ENCODE data around the gene LVRN. TPM values are rescaled to one million over a fixed set of nuclear protein-coding genes. Genes with fewer than 3 reads are reported as not detected.

Gene LVRN
- total and polyA plus RNA-seq, 2 experiments from 2014 or later: 0.31 to 0.45 TPM

GRCh38 chr5:115932991-115933390 lies 29.3 kb upstream of the LVRN start:
- no peak for TF ChIP-seq EZH2phosphoT487 (IDR thresholded peaks at IDR 0.05; ENCODE audit: unreplicated experiment)
- no peak for TF ChIP-seq JUNB (IDR thresholded peaks at IDR 0.05; ENCODE audit: unreplicated experiment)
- TF ChIP-seq ZNF331 (CRISPR knock-in tag; IDR thresholded peaks at IDR 0.05; ENCODE audit: low read depth): no peak
- no peak for TF ChIP-seq POLR2AphosphoS5 (IDR thresholded peaks at IDR 0.05; ENCODE audit: low read depth)
- TF ChIP-seq, protein P1, sequence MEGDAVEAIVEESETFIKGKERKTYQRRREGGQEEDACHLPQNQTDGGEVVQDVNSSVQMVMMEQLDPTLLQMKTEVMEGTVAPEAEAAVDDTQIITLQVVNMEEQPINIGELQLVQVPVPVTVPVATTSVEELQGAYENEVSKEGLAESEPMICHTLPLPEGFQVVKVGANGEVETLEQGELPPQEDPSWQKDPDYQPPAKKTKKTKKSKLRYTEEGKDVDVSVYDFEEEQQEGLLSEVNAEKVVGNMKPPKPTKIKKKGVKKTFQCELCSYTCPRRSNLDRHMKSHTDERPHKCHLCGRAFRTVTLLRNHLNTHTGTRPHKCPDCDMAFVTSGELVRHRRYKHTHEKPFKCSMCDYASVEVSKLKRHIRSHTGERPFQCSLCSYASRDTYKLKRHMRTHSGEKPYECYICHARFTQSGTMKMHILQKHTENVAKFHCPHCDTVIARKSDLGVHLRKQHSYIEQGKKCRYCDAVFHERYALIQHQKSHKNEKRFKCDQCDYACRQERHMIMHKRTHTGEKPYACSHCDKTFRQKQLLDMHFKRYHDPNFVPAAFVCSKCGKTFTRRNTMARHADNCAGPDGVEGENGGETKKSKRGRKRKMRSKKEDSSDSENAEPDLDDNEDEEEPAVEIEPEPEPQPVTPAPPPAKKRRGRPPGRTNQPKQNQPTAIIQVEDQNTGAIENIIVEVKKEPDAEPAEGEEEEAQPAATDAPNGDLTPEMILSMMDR (conservative IDR thresholded peaks at IDR 0.05; ENCODE audit: low read depth in 2 of 2): no peak
- no peak for TF ChIP-seq STAT1 (IDR thresholded peaks at IDR 0.05; ENCODE audit: unreplicated experiment)
- TF ChIP-seq CREB1 (CRISPR knock-in tag; IDR thresholded peaks at IDR 0.05; ENCODE audit: low read depth): no peak
- no peak for TF ChIP-seq ETS1 (IDR thresholded peaks at IDR 0.05)
- no peak for TF ChIP-seq ZNF114 (CRISPR knock-in tag; IDR thresholded peaks at IDR 0.05)
- TF ChIP-seq NANOG (IDR thresholded peaks at IDR 0.05; ENCODE audit: borderline replicate concordance): no peak
- TF ChIP-seq, protein P2, sequence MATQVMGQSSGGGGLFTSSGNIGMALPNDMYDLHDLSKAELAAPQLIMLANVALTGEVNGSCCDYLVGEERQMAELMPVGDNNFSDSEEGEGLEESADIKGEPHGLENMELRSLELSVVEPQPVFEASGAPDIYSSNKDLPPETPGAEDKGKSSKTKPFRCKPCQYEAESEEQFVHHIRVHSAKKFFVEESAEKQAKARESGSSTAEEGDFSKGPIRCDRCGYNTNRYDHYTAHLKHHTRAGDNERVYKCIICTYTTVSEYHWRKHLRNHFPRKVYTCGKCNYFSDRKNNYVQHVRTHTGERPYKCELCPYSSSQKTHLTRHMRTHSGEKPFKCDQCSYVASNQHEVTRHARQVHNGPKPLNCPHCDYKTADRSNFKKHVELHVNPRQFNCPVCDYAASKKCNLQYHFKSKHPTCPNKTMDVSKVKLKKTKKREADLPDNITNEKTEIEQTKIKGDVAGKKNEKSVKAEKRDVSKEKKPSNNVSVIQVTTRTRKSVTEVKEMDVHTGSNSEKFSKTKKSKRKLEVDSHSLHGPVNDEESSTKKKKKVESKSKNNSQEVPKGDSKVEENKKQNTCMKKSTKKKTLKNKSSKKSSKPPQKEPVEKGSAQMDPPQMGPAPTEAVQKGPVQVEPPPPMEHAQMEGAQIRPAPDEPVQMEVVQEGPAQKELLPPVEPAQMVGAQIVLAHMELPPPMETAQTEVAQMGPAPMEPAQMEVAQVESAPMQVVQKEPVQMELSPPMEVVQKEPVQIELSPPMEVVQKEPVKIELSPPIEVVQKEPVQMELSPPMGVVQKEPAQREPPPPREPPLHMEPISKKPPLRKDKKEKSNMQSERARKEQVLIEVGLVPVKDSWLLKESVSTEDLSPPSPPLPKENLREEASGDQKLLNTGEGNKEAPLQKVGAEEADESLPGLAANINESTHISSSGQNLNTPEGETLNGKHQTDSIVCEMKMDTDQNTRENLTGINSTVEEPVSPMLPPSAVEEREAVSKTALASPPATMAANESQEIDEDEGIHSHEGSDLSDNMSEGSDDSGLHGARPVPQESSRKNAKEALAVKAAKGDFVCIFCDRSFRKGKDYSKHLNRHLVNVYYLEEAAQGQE (IDR thresholded peaks at IDR 0.05; ENCODE audit: unreplicated experiment): no peak
- TF ChIP-seq EZH2 (IDR thresholded peaks at IDR 0.05; ENCODE audit: low read depth, unreplicated experiment): no peak
- TF ChIP-seq ZNF462 (CRISPR knock-in tag; IDR thresholded peaks at IDR 0.05): no peak
- no peak for ATAC-seq
- DNase-seq (ENCODE audit: low spot score): no peak
- no peaks in the 10 kb centered on the region for H3K27me3 ChIP-seq (ENCODE audit: insufficient read depth)
- H3K36me3 Mint-ChIP-seq (ENCODE audit: low read depth): no peaks in the 10 kb centered on the region
- no peaks in the 10 kb centered on the region for H3K9me2 ChIP-seq (ENCODE audit: insufficient read depth)
- H3K4me2 ChIP-seq: no peak overlapping the region
- H3K36me3 ChIP-seq (ENCODE audit: insufficient read depth): no peaks in the 10 kb centered on the region
- no peaks in the 10 kb centered on the region for H3F3A ChIP-seq (replicated peaks; ENCODE audit: low read depth)
- H3K9me3 Mint-ChIP-seq: no peaks in the 10 kb centered on the region
- H3K4me3 ChIP-seq: no peak overlapping the region
- no peak overlapping the region for H3K4me3 Mint-ChIP-seq
- H4K20me1 ChIP-seq (replicated peaks; ENCODE audit: insufficient read depth): no peaks in the 10 kb centered on the region
- H3K27ac Mint-ChIP-seq: no peak overlapping the region
- H2AFZ ChIP-seq: no peak overlapping the region
- no peak overlapping the region for H3K27ac ChIP-seq (ENCODE audit: low read depth)
- H3K4me1 ChIP-seq (ENCODE audit: insufficient read depth): no peaks in the 10 kb centered on the region; the same call in 1 of the 2 replicates
- H3K4me1 Mint-ChIP-seq: peaks cover 3% of the 10 kb centered on the region; the same call in 2 of the 3 replicates
- no peaks in the 10 kb centered on the region for H3K79me2 ChIP-seq (replicated peaks; ENCODE audit: insufficient read depth)
- no peaks in the 10 kb centered on the region for H3K27me3 Mint-ChIP-seq (ENCODE audit: insufficient read depth, low read depth, poor library complexity)
